Measurements from ENCODE around the gene FLACC1.

DNA sequence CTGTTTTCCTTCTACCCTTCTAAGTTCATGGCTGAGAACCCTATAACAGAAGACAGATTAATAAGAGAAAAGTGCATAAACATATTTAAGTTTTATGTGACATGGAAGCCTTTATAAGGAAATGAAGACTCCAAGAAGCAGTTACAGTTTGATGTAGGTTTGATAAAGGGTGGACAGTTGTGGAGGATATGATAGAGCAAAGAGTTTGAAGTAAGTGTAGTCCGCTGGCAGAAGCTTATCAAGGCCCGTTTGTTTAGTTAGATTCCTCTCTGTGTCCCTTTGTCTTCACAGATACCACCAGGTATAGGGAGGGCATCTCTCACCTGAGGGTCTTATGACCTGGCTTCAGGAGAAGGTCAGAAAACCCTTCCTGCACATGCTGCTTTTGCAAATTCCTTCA is 107.3 kb downstream of the FLACC1 start:
- TF ChIP-seq EZH2phosphoT487 (IDR thresholded peaks at IDR 0.05; ENCODE audit: borderline replicate concordance, low read length) (no peak), CTCF (conservative IDR thresholded peaks at IDR 0.05; ENCODE audit: low read depth, low read length) (no peak)
